Measurements from ENCODE around the gene AMZ2. TPM values are rescaled to one million over a fixed set of nuclear protein-coding genes. Genes with fewer than 3 reads are reported as not detected.
A peak's percentile ranks its signal among the peaks of the same experiment; 100 is the strongest.
"Not testable (repeated sequence)": the region's sequence is repeated elsewhere in the genome, so short reads cannot be mapped to it uniquely, and the experiment has no call there.

Gene AMZ2
- total and polyA plus RNA-seq, 8 donors = 1.2 to 73.2 (median 41.5) TPM

DNA sequence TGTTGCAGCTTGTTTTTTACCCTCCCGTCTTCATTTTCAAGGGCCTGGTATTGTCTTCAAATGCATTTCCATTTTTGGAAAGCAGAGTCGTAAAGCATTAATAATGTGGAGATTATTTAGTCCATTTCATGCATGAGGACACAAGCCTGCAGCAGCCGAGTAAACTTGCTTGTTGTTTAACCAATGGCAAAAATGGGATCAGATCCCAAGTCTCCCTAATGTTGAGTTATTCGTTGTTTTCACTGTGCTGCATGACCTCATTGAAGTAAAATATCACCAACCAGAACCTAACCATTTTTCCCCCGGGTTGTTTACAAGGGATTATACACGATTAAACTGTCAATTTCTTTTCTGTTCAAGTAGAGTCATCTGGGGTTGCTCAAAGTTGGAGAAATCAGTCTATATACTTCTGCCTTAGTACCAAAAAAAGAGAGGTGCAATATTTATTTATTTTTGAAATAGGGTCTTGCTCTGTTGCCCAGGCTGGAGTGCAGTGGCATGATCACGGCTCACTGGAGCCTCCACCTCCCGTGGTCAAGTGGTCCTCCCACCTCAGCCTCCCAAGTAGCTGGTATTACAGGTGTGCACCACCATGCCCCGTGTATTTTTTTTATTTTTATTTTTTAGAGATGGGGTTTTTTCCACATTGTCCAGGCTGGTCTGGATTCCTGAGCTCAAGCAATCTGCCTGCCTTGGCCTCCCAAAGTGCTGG is 12.4 kb downstream of the AMZ2 start:
- Histone ChIP-seq H3K27me3 (no peaks in the 10 kb centered on the region), H3K4me3 (no peak overlapping the region), H3K27ac (peak overlapping the region in 1 of 5 donors; percentile 34), H3K4me1 (peaks cover 0 to 52% (median 27%) of the 10 kb centered on the region in 4 donors), H3K9me3 (no peaks in the 10 kb centered on the region), H3K36me3 (peaks cover 3 to 21% (median 20%) of the 10 kb centered on the region in 4 donors)
- no peak for DNase-seq
- TF ChIP-seq, protein P1, sequence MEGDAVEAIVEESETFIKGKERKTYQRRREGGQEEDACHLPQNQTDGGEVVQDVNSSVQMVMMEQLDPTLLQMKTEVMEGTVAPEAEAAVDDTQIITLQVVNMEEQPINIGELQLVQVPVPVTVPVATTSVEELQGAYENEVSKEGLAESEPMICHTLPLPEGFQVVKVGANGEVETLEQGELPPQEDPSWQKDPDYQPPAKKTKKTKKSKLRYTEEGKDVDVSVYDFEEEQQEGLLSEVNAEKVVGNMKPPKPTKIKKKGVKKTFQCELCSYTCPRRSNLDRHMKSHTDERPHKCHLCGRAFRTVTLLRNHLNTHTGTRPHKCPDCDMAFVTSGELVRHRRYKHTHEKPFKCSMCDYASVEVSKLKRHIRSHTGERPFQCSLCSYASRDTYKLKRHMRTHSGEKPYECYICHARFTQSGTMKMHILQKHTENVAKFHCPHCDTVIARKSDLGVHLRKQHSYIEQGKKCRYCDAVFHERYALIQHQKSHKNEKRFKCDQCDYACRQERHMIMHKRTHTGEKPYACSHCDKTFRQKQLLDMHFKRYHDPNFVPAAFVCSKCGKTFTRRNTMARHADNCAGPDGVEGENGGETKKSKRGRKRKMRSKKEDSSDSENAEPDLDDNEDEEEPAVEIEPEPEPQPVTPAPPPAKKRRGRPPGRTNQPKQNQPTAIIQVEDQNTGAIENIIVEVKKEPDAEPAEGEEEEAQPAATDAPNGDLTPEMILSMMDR (IDR thresholded peaks at IDR 0.05) = no peak
- TF ChIP-seq POLR2A (IDR thresholded peaks at IDR 0.05) (no peak), POLR2AphosphoS5 (IDR thresholded peaks at IDR 0.05) (no peak), EP300 (IDR thresholded peaks at IDR 0.05) (no peak)
- intact Hi-C loops (cut with DNase I; ENCODE audit: low total_unique reads) = loop anchor here (10.0 kb wide), 2 partner anchors 135 to 175 kb away; no protein-coding TSS in a partner anchor
- WGBS, 5 donors = 53 to 62% (median 62%) methylated on average over 9 of the region's 9 CpGs

DNA sequence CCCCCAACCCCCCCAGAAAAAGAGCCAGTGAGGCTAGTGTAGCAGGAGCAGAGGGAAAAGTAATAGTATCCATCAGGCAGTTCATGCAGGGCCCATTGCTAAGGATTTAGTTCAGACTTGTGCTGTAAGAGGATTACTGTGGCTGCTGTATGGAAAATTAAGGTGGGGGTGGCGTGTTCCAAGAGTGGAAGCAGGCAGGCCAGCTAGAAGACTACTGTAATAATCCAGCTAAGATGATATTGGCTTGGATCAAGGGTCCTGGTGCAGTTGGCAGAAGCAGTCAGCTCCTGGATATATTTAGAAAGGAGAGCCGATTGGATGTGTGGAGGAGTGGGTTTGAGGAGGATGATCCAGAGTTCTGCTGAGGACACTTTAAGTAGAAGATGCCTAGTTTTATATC is 14.6 kb downstream of the AMZ2 start:
- not testable (repeated sequence) for H3K36me3 ChIP-seq, H3K27ac ChIP-seq

DNA sequence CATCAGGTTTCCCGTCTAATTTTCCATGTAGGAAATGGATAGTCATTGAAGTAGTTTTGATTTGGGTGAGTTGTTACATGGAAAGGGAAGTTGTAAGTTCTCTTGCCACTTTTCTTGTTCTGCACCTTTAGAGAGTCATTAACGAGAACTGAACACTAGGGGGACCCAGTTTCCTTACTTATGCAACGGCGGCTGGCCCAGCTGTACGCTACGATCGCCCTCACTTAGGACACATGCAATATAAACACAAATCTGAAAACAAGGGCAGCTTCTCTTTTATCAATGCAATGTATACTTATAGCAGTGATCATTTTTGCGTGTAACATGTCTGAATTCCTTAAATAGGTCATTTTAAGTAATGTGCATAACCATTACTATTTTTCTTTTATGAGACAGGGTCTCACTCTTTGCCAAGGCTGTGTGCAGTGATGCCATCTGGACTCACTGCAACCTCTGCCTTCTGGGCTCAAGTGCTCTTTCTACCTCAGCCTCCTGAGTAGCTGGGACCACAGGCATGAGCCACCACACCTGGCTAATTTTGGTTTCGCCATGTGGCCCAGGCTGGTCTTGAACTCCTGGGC is 15.3 kb downstream of the AMZ2 start:
- TF ChIP-seq, protein P1 (IDR thresholded peaks at IDR 0.05) = peak in 4 of 7 experiments; percentile 49 to 66 (median 50)
- not testable (repeated sequence) for H3K9me3 ChIP-seq, H3K4me3 ChIP-seq, H3K27ac ChIP-seq, H3K27me3 ChIP-seq, H3K36me3 ChIP-seq
- 10 to 12% (median 11%) methylated on average over 9 of the region's 9 CpGs for WGBS, 5 donors
- intact Hi-C loops (cut with DNase I; ENCODE audit: low total_unique reads) = loop anchor here (10.0 kb wide), 2 partner anchors 132 to 172 kb away; no protein-coding TSS in a partner anchor
- H3K4me1 ChIP-seq = peaks cover 0 to 48% (median 21%) of the 10 kb centered on the region in 4 donors
- peak in 1 of 2 donors; percentile 73 for DNase-seq

More for the DNA sequence above, 14.6 kb downstream of the AMZ2 start:
- peaks cover 0 to 49% (median 22%) of the 10 kb centered on the region in 4 donors for H3K4me1 ChIP-seq
- H3K4me3 ChIP-seq, H3K27me3 ChIP-seq, DNase-seq, H3K9me3 ChIP-seq: not testable (repeated sequence)
- WGBS, 5 donors = 62 to 84% (median 72%) methylated on average over 2 of the region's 2 CpGs
- intact Hi-C loops (cut with DNase I; ENCODE audit: low total_unique reads) = loop anchor here (10.0 kb wide), 2 partner anchors 132 to 172 kb away; no protein-coding TSS in a partner anchor

DNA sequence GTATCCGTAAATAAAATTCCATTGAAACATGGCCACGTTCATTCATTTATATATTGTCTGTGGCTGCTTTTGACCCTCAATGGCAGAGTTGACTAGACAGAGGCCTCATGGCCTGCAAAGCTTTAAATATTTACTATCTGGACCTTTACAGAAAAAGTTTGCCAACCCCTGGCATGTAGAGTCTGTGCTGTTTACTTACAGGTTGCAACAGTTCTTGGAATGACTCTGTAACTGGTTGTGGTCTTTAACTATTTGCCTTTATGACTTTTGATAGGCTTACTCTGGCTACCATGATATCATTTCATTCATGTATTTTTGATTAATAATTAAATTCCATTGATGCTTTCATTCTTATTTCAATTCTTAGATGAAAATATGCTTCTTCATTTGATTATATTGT is 18.0 kb downstream of the AMZ2 start:
- not testable (repeated sequence) for H3K9me3 ChIP-seq, H3K27ac ChIP-seq, H3K36me3 ChIP-seq, H3K27me3 ChIP-seq, H3K4me3 ChIP-seq
- WGBS, 5 donors = 48 to 64% (median 60%) methylated on average over 2 of the region's 2 CpGs
- intact Hi-C loops (cut with DNase I; ENCODE audit: low total_unique reads) = loop anchor here (10.0 kb wide), 2 partner anchors 129 to 169 kb away; no protein-coding TSS in a partner anchor
- peak in 1 of 2 donors; percentile 33 for DNase-seq
- H3K4me1 ChIP-seq = peaks cover 0 to 21% (median 7%) of the 10 kb centered on the region in 4 donors

DNA sequence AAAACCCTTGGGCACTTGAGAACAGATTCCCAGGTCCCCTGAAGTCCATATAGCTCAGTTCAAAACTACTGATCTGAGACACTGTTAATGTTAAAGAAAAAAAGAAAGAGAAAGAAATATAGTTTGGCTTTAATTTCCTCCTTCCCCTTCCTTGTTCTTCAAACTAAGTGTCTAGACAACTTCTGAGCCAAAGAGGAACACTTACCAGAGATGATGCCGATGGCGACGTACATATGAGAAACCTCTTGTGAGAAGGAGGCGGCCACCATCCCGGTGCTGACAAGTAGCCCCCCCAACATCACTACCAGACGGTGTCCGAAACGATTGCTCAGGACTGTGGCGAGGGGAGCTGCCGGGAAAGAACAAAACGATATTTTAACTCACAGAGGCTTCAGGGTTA is 25.9 kb downstream of the AMZ2 start:
- intact Hi-C loops (cut with DNase I; ENCODE audit: low total_unique reads) = no loop called here
- no peak for DNase-seq
- WGBS, 5 donors = 87 to 93% (median 87%) methylated on average over 11 of the region's 11 CpGs
- no peak overlapping the region for H3K27ac ChIP-seq
- H3K4me1 ChIP-seq = no peaks in the 10 kb centered on the region
- H3K4me3 ChIP-seq = no peak overlapping the region
- no peak for TF ChIP-seq POLR2A (IDR thresholded peaks at IDR 0.05)
- TF ChIP-seq, protein P1 (IDR thresholded peaks at IDR 0.05) = no peak
- TF ChIP-seq POLR2AphosphoS5 (IDR thresholded peaks at IDR 0.05) = no peak
- no peak for TF ChIP-seq EP300 (IDR thresholded peaks at IDR 0.05)
- peaks cover 0 to 21% (median 6%) of the 10 kb centered on the region in 4 donors for H3K36me3 ChIP-seq
- no peaks in the 10 kb centered on the region for H3K27me3 ChIP-seq
- H3K9me3 ChIP-seq = peaks cover 0 to 12% (median 11%) of the 10 kb centered on the region in 4 donors

DNA sequence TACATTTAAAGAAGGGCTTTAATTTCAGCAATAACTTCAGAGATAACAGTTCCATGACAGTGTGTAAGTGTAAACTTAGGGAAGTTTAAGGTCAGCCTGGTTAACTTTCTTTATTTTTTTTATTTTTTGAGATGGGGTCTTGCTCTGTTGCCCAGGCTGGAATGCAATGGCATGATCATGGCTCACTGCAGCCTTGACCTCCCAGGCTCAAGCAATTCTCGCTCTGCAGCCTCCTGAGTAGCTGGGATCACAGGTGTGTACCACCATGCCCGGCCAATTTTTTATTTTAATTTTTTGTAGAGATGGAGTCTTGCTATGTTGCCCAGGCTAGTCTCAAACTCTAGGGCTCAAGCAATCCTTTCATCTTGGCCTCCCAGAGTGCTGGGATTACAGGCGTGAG is 28.5 kb downstream of the AMZ2 start:
- H3K4me3 ChIP-seq; DNase-seq; H3K27me3 ChIP-seq; H3K4me1 ChIP-seq; H3K27ac ChIP-seq; intact Hi-C loops (cut with DNase I; ENCODE audit: low total_unique reads): not testable (repeated sequence)
- 96 to 100% (median 98%) methylated on average over 3 of the region's 3 CpGs for WGBS, 5 donors
- peaks cover 0 to 21% (median 6%) of the 10 kb centered on the region in 4 donors for H3K36me3 ChIP-seq
- H3K9me3 ChIP-seq = peaks cover 0 to 12% (median 11%) of the 10 kb centered on the region in 4 donors
